HG02970 (cell line): ENCODE measurements around the gene GAPVD1.
"Not testable (repeated sequence)": the region's sequence is repeated elsewhere in the genome, so short reads cannot be mapped to it uniquely, and the experiment has no call there.

Source experiments
- ATAC-seq: cut with Tn5 transposase; IDR thresholded peaks from one replicate; pipeline ENCODE4 v1.9.1; 2021; ENCODE audit warnings: mild to moderate bottlenecking, moderate library complexity, moderate number of reproducible peaks; ENCODE audit not compliant: unreplicated experiment, low FRiP score

The GAPVD1 gene

DNA sequence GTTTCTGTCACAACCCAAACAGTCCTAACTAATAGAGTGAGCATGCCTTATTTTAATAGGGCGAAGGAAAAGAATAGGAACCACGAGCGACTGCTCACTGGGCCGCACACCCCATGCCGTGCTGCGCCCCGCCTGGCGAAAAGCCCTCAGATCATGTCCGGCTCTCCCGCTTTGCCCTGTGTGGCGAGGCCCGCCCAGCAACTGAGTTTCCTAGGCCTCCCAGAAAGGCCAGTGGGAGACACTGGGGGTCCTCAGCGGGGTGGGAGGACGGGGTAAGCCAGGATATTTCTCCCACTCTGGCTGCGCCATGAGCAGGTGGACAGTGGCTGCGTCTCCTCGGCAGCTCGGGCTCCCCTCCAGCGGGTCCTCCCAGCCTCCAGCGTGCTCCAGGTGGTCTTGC is 138.0 kb downstream of the GAPVD1 start:
- ATAC-seq: no peak

DNA sequence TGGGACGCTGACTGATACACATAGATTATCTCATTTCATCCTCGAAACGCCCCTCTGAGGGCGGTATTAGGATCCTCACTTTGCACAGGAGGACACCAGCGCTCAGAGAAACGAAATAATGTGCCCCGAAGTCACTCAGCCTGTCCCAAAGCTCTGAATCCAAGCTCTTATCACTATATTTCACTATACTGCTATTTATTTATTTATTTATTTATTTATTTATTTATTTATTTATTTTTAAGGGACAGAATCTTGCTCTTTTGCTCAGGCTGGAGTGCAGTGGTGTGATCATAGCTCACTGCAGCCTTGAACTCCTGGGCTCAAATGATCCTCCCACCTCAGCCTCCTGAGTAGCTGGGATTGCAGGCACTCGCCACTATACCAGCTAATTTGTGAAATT is 138.6 kb downstream of the GAPVD1 start:
- not testable (repeated sequence) for ATAC-seq

DNA sequence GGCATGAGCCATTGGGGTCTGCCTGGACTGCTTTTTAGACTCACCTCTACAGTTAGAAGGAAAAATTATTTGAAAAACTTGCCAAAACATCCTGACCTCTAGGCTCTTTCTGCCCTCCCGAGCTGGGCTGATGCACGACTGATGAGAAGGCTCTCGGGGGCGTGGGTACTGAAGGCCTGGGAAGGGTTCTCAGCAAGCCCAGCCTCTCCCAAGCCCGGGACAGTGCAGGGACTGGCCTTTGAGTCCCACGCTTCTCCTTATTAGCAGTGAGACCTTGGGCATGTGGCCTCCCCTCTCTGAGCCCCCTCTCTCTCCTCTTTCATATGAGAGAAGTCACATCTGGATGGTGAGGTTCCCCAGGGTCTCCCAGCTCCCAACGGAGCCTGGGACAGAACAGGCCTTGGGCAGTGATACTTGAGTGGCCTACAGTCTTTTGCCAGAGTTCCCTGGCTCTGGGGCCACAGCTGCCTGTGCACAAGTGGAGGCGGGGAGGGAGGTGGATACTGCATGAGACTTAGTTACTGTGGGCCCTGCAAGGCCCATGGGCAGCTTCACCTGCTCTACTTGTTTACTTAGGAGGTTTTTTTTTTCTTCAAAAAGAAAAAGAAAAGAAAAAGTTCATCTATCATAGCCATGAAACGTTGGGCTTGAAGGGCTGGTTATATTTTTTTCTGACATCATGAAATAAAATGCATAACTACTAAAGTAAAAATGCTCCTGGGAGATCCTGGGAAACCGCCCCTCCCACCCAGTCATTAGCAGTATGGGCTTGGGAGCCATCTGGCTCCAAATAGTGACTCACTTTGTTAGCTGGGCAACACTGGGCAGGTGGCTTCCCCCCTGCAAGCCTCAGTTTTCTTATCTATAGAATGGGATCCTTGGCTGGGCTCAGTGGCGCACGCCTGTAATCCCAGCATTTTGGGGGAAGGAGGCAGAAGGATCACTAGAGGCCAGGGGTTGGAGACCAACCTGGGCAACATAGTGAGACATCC is 139.4 kb downstream of the GAPVD1 start:
- ATAC-seq: no peak

DNA sequence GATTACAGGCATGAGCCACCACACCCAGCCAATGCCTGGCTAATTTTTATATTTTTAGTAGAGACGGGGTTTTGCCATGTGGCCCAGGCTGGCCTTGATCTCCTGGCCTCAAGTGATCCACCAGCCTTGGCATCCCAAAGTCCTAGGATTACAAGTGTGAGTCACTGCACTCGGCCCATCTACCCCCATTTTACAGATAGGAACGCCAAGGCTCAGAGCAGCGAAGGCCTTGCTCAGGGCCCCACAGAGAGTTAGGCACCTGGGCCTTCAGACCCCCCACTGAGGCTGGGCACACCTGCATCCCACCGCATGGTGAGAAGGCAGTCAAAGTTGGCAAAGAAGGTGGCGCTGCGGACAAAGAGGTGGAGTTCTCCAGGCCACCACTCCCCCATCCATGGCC is 143.1 kb downstream of the GAPVD1 start:
- ATAC-seq: no peak

DNA sequence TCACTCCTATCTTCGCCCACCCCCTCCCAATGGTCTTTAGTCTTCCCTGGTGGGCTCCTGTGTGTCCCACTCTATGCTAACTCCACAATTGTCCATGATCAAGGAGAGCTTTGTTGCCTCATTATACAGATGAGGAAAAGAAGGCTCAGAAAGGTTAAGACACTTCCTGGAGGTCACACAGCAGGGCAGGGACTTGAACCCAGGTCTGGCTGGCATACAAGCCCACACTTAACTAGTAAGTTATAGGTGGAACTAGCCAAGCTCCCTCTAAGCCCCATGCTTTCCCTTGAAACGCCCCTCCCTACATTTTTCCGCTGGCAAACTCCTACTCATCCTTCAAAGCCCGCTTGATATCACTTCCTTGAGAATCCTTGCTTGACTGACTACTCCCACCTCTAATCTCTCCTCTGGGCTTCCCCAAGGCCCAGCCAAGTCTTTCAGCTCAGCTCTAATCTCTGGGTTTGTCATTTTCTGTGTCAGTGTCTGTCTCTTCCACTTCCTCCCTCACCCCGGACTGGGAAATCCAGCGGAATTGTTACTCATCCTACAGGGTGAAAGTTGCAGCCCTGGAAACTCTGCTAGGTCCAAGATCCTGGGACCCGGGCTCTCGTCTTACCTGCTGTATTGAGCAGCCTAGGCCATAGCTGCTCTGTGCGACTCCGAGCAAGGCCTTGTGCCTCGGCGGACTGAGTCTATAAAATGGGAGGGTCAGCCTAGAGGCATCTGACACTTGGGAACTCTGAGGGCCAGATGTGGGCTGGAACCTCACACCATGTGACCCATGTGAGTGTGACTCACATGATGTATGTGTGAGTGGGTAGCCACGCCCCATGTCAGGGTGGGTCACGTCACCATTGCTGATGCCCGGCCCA is 144.5 kb downstream of the GAPVD1 start:
- no peak for ATAC-seq

DNA sequence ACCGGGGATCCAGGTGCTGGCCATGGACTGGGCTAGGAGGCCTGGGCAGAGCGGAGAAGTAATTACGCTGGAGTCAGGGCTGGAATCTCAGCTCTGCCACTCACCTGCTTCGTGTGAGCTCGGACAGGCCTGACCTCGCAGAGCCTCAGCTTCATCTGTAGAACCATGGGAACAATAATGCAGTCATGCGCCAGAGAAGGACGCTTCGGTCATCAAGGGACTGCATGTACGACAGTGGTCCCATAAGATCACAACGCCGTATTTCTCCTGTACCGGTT is 145.1 kb downstream of the GAPVD1 start:
- ATAC-seq: no peak

DNA sequence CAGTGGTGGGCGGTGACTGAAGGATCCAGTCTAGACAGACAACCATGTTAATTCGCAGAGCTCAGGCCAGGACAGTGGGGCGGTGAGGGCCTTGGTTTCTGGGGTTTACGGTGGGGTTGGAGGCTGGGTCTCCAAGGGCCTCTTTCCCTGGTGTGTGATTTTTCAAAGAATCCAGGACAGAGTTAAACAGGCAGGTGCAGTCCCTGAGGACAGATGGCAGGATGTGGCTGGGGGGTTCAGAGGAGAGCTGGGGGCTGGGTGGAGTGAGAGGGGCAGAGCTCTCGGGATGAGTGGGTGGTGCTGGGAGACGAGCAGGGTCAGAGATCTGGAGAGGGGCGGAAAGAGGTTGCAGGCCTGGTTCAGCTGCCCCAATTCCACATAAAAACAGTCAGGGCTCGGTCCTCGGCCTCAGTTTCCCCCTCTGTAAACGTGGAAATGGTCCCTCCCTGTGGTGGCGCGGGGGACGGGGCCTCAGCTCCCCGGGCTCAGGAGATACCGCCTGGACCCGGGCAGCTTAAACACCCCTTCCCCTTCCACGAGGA is 145.9 kb downstream of the GAPVD1 start:
- no peak for ATAC-seq

DNA sequence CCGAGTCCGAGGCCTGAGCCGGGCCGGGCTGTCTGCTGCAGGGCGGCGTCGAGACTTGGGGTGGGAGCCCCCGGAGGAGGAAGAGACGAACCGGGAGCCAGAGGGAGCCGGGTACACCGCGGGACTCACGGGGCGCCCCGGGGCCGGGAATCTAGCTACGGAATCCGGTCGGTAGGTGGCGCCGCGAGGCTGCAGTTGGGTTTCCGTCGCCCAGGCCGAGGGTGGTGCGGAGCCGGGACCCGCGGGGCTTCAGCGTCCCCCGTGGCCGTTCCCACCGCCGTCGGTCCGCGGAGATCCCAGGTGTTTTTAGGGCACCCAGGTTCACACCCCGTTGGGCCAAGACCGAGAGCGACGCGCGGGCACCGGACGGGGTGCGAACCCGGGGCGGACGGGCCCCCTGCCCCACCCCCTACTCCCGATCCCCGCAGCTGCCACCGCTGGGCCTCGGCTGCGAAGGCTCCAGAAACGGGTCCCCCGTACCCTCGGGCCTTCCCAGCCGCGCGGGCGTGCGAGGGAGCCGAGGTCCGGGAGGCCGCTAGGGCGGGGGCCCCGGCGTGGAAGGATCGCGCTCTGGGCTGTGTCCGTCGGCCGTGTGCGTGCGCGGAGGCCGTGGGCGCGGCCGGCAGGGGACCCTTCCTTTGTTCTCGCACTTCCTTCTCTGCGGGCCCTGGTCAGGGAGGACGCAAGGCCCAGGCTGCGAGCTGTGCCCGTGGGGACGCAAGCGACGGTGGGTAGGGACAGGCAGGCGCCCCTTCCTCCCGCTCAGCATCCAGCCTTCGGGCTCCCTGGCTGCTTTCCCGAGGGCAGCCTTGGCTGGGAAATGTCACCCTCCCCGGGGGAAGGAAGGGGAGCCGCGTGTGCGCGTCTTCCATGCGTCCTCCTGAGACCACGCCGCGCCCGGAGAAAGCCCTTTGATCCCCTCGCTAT is 146.6 kb downstream of the GAPVD1 start:
- no peak for ATAC-seq

DNA sequence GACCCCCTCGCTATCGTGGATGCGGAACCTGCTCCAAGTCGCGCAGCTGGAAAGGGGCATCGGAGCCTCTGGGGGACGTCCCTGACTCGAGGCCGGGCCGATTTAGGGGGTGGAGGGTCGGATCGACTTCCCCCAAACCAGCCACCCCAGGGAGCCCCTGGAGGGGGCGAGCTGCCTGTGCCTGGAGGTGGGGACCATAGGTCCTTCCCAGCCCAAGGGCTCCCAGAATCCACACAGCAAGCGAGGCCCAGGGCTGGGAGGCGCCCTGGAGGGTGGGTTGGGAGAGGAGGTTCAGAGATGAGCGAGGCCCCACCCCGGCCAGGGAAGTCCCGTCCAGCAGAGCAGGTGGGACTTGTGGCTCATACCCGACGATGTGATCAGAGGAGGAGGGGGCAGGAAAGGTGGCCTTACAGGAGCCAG is 147.6 kb downstream of the GAPVD1 start:
- ATAC-seq: no peak

DNA sequence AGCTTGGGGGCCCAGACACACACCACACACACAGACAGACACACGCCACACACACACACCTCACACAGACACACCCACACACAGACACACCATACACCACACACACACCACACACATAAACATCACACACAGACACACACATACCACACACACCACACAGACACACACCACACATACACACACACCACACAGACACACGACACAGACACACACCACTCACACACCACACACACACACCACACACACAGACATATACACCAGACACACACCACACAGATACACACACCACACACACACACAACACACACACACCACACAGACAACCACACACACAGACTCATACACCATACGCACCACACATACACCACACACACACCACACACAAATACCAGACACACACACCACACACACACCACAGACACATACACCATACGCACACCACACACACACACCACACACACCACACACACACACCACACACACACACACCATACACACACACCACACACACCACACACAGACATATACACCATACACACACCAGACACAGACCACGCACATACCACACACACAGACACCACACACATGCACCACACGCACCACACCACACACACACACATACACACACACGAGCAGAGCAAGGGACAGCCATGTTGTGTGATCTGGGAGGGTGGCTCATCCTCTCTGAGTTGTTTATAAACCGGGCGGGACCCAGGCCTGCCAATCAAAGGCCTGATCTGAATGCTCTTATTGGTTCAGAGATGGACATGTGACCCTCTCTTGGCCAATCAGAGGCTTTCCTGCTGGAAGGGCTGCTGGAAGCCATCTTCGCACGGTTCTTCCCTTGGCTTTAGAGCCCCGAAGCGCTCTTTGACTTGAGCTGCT is 148.3 kb downstream of the GAPVD1 start:
- no peak for ATAC-seq

DNA sequence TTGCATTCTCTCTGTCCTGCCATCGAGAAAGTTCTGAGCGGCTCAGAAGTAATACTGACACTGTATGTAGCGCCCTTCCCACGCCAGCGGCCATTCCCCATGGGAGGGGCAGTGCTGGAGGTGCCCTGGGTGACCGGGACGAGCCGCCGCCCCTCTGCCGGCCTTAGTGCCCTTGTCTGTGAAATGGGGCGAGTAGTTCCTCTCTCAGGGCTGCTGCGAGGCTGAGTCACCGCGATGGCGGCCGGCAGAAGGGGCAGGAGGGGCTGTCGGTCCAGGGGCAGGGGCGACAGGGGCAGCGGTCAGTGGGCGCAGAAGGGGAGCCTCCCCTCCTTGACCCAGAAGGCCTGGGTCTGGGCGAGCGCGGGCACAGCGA is 148.9 kb downstream of the GAPVD1 start:
- no peak for ATAC-seq

DNA sequence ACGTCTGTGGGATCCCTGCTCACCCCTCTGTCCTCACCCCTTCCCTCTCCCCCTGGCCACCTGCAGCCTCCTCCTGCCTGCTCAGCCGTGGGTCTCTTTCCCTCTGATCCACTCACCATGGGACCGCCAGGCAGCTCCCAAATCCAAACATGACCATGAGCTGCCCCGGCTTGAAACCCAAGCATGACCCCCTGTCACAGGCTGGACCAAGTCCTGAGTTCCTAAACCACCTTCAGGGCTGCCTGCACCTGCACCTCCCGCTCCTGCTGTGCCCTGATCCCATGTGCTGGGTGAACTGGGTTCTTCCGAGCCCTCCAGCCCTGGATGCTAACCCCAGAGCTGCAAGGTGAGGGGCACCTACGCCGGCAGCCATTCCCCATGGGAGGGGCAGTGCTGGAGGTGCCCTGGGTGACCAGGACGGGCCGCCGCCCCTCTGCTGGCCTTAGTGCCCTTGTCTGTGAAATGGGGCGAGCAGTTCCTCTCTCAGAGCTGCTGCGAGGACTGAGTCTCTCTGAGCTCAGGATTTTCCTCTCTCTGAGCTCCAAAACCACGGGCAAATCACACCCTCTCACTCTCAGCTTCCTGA is 149.6 kb downstream of the GAPVD1 start:
- no peak for ATAC-seq

DNA sequence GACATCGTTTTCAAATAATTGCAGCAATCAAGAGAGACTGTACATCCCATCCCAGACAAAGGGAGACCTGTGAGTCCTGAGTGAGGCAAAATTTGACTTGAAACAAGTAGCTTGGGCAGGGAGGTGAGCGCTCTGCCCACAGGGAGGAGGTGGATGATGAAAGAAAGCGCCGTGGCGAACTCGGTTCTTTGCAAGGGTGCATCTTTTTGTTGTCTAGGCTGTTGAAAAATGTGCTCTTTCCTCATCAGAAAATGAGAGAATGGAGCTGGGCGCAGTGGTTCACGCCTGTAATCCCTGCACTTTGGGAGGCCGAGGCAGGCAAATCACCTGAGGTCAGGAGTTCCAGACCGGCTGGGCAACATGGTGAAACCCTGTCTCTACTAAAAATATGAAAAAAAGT is 150.5 kb downstream of the GAPVD1 start:
- no peak for ATAC-seq

DNA sequence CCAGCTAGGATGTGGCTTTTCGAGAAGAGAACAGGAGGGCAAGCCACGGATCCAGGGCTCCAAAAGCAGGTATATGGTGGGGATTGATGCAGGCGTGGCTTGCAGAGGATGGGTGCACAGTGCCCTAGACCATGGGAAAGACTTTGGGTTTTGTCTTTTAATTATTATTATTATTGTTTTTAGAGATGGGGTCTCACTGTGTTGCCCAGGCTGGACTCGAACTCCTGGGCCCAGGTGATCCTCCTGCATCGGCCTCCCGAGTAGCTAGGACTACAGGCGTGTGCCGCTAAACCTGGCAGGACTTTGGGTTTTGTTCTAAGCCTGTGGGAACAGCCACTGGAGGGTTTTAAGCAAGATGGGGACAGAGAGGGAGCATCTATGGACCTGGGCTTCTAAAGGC is 152.0 kb downstream of the GAPVD1 start:
- ATAC-seq: no peak

DNA sequence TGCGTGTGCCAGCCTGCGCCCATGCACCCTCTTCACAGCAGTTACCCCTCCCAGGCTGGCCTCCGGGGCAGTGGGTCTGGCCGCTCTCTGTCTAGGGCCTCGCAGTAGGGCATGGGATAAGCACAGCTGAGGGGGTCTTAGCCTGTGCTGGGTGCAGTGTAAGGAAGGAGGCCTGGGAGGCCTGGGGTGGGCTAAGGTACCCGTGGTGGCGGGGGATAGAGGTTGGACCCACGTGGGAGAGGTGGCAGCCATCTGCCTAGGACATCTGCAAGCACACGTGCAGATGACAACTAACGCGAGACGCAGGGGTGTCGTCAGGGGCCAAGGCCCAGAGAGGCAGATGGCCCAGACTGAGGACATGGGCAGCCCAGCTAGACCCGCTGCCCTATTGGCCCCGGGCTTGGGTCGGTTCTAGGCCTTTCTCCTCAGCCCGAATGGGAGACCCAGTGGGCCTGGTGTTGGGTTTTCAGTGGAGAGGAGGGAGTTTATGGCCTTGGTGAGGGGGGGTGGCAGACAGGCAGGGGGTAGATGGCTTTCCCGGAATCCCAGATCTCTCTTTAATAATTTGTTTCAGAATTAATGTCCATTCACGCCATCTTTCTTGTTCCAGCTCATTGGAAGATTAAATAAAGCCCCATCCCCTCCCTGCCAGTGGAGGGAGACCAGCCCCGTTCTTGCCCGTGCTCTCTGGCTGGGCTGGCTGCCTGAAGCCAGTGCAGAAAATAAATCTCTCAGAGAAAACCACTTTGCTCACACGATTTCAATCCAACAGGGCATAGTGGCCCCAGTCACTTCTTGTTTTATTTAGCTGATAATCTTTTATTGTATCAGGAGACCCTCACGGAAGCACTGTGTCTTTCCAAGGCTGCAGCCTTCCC is 154.2 kb downstream of the GAPVD1 start:
- ATAC-seq: no peak

DNA sequence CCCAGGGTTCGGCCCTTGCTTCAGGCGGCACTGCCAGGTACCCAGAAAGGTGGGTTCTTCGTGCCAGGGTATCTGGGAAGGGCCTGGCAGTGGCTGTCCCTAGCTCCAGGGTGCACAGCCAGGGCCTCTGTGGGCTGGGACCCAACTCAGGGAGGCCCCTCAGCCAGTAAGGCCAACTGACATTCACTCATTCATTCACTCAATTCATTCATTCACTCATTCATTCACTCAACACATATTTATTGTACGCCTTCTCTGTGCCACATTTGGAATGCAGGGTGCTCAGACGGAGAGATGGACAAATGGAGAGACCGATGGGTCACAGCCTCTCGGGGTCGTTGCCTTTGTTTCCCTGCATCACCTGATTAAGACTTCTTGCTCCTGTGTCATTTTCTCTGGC is 154.9 kb downstream of the GAPVD1 start:
- no peak for ATAC-seq
